Measurements from ENCODE around the gene ASTN2.

DNA sequence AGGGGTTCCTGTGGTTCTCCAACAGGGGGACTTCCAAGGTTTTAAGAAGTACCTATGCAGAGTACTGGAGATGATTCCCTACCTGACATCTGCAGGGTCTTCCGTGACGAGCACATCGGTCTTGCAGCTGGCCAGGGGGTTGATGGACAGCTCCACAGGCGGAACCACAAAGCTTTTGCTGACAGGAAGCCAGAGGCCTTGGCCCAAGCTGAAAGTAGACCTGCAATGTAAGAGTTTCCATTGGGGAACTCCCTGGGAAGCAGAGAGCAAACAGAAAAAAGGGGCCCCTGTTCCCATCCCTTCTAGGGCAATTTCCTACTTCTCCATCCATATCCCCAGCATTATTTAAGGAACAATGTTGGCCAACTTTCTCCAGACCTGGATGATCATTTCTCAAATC, 439.7 kb downstream of the ASTN2 start:
- TF ChIP-seq POLR2AphosphoS5 (IDR thresholded peaks at IDR 0.05; ENCODE audit: low read depth, low read length) (no peak), JUND (IDR thresholded peaks at IDR 0.05) (no peak)
- TF ChIP-seq, protein P1, sequence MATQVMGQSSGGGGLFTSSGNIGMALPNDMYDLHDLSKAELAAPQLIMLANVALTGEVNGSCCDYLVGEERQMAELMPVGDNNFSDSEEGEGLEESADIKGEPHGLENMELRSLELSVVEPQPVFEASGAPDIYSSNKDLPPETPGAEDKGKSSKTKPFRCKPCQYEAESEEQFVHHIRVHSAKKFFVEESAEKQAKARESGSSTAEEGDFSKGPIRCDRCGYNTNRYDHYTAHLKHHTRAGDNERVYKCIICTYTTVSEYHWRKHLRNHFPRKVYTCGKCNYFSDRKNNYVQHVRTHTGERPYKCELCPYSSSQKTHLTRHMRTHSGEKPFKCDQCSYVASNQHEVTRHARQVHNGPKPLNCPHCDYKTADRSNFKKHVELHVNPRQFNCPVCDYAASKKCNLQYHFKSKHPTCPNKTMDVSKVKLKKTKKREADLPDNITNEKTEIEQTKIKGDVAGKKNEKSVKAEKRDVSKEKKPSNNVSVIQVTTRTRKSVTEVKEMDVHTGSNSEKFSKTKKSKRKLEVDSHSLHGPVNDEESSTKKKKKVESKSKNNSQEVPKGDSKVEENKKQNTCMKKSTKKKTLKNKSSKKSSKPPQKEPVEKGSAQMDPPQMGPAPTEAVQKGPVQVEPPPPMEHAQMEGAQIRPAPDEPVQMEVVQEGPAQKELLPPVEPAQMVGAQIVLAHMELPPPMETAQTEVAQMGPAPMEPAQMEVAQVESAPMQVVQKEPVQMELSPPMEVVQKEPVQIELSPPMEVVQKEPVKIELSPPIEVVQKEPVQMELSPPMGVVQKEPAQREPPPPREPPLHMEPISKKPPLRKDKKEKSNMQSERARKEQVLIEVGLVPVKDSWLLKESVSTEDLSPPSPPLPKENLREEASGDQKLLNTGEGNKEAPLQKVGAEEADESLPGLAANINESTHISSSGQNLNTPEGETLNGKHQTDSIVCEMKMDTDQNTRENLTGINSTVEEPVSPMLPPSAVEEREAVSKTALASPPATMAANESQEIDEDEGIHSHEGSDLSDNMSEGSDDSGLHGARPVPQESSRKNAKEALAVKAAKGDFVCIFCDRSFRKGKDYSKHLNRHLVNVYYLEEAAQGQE (IDR thresholded peaks at IDR 0.05; ENCODE audit: low read depth): no peak
